Subcutaneous adipose tissue (tissue), 4 donors: ENCODE results near the gene IFNL2. TPM values are rescaled to one million over a fixed set of nuclear protein-coding genes. Genes with fewer than 3 reads are reported as not detected.
"Not testable (repeated sequence)": the region's sequence is repeated elsewhere in the genome, so short reads cannot be mapped to it uniquely, and the experiment has no call there.

Source experiments
- total RNA-seq, 4 donors: library from RNA; depleted of rRNA; stranded (reverse); fragments of >200 nt; gene quantifications; one replicate each; pipeline ENCODE4 v1.1.0, GENCODE V29; 2016
- TF ChIP-seq, protein P1 (sequence below): fragments of 450-650 bp; IDR thresholded peaks from one replicate; pipeline ENCODE4 v1.5.1; 2016; ENCODE audit warnings: low read depth, mild to moderate bottlenecking, control low read depth, antibody characterized with exemption, moderate library complexity

The IFNL2 gene
- not detected for total RNA-seq

DNA sequence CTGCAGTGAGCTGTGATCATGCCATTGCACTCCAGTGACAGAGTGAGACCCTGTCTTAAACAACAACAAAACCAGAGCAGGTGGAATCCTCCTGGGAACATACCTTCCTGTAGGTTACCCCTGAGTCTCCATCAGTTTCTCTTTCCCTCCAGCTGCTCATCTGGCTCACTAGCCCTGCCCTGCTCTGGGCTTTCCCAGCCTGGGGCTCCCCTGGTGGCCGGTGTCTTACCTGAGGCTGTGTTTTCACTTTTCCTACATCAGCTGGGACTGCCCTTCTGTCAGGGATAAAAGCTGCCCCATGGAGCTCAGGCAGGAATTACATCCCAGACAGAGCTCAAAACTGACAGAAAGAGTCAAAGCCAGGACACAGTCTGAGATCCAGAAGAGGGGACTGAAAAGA lies at the start of gene IFNL2:
Gene IFNL2 (plus strand): TSS at position 312 of the 400 bp plus-strand sequence. CDS start 173 bp downstream, outside the sequence.
- TF ChIP-seq, protein P1, sequence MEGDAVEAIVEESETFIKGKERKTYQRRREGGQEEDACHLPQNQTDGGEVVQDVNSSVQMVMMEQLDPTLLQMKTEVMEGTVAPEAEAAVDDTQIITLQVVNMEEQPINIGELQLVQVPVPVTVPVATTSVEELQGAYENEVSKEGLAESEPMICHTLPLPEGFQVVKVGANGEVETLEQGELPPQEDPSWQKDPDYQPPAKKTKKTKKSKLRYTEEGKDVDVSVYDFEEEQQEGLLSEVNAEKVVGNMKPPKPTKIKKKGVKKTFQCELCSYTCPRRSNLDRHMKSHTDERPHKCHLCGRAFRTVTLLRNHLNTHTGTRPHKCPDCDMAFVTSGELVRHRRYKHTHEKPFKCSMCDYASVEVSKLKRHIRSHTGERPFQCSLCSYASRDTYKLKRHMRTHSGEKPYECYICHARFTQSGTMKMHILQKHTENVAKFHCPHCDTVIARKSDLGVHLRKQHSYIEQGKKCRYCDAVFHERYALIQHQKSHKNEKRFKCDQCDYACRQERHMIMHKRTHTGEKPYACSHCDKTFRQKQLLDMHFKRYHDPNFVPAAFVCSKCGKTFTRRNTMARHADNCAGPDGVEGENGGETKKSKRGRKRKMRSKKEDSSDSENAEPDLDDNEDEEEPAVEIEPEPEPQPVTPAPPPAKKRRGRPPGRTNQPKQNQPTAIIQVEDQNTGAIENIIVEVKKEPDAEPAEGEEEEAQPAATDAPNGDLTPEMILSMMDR, result not testable (repeated sequence)

DNA sequence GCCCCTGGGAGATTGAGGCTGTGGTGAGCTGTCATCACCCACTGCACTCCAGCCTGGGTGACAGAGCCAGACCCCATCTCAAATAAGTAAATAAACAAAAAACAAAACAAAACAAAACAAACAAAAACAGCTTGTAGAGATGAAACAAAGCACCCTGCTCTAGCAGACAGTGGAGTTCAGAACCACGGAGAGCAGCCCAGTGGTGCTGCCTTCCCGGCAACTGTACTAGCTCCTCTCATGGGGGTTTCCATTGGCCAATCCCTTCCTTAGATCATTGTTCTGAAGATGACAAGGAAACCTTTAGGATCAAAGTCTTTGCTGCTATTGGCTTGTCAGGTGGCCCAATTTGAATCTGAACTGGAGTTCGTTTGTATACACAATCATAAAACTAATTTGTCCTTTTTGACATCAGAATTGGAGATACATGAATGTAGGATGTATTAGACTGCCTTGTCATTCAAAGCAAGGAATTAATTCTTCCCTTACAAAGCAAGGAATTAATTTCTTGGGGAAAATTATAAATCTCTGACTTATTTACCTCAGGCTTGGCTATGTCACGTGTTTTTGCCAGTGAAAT lies 44.4 kb upstream of the IFNL2 start:
- TF ChIP-seq, protein P1, result no peak

DNA sequence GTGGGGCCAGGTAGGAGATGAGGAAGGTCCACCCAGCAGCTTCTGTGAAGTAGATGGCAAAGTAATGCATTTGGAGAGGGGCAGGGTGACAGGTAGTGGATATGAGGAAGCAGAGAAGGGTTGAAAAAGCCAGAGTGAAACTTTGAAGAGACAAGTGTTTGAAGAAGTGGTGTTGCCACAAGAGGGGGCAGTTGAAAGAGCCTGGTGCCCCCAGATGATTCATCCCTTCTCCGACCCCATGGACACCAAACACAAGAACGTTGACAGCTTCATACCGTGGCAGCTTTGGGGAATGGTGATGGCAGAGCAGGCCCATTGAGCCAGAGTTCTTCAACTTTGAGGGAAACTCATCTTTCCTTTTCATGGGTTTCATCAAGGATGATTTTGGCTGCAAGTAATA lies 43.3 kb upstream of the IFNL2 start:
- TF ChIP-seq, protein P1, result no peak

DNA sequence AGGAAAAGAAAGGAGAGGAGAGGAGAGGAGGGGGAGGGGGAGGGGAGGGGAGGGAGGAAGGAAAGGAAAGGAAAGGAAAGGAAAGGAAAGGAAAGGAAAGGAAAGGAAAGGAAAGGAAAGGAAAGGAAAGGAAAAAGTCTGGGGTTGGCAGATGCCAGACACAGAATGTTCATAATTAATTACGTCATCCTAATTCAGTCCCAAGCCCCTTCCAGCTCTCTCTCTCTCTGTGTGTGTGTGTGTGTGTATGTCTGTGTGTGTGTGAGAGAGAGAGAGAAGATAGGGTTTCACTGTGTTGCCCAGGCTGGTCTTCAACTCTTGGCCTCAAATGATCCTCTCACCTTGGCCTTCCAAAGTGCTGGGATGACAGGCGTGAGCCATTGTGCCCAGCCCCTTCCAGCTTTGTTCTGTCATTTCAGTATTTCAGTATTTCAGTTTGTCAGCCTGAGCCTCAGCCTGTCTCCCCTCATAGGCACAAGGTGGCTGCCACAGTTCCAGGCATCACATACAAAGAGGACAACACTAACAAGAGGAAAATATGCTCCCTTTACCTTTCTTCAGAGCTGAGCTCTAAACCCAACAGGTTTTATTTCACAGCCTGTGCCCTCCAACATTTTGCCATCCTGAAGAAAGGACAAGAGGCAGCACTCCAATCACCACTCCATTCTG lies 38.0 kb upstream of the IFNL2 start:
- TF ChIP-seq, protein P1, result no peak

DNA sequence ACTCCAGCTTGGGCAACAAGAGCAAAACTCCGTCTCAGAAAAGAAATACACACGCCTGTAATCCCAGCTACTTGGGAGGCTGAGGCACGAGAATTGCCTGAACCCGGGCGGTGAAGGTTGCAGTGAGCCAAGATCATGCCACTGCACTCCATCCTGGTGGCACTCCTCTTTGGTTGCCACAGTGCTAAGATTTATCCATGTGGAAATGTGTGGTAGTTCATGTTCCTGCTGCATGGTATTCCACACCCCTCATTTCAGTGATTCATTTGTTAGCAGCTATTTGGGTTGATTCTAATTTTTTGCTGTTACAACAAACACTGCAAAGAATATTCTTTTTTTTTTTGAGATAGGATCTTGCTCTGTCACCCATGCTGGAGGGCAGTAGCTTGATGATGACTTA lies 35.5 kb upstream of the IFNL2 start:
- TF ChIP-seq, protein P1, result no peak

DNA sequence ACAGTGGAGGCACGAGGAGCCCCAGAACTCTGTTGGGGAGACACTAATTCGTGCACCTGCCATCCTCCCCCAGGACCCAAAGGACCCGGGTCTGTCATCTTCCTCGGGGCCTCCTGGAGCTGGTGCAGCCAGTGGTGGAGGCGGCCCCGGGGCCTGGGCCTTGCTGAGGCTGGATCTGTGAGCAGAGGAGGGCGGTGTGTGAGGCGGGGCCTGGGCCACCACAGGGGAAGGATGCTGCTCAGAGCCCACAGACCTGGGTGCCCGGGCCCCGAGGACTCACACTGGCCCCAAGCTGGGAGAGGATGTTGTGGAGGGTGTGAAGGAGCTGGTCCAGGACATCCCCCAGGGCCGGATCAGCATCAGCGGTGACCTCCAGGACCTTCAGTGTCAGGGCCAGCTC lies 31.7 kb upstream of the IFNL2 start:
- TF ChIP-seq, protein P1, result no peak

DNA sequence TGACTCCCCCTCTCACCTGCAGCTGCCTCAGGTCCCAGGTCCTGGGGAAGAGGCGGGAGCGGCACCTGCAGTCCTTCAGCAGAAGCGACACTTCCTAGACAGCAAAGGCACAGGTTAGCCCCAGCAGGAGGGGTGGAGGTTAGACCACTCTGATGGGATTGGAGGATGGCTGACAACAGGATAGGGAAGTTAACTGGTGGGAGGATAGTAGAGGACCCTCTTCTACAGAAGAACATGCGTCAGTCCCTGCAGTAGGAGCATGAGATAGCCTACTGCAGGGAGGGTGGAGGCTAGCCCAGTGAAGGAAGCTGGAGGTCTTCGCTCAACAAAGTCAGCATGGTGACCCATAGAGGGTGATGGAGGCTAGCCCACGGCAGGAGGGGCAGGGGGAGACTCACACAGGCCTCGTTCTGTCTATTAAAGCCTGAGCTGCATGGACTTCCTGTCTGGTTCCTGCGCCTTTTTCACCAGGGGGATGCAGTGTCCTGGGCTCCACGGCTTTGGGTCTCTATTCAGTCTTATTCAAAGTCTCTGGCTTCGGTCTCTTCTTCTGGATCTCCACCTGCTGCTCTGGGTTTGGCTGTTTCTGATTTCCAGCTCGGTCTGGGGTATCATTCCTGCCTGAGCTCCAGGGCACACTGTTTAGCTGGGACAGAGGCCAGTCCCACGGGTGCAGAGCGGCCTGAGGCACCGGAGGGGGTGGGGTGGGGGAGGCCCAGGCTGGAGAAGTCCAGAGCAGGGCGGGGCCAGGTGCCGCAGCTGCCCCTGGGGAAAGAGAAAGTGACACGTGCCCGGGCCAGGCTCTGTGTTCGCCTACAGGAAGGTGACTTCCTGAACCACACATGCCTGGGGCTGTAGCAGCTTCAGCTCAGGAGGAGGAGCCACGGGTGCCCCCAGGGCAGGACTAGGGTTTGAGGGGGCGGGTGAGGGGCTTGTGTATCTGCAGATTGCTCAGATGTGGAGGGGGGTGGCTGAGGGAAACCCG lies 30.7 kb upstream of the IFNL2 start:
- TF ChIP-seq, protein P1, result no peak
